ENCODE data around the gene GALNT1.
"Not testable (repeated sequence)": the region's sequence is repeated elsewhere in the genome, so short reads cannot be mapped to it uniquely, and the experiment has no call there.

GALNT1 gene

GRCh38 chr18:35581546-35581897 lies at the start of gene GALNT1:
TSS of gene GALNT1 (plus strand) at chr18:35581740. CDS start at chr18:35654663, 72,923 bp downstream.
- no peak for DNase-seq

GRCh38 chr18:35533916-35534405 lies 47.6 kb upstream of the GALNT1 start:
- no peak for DNase-seq

DNA sequence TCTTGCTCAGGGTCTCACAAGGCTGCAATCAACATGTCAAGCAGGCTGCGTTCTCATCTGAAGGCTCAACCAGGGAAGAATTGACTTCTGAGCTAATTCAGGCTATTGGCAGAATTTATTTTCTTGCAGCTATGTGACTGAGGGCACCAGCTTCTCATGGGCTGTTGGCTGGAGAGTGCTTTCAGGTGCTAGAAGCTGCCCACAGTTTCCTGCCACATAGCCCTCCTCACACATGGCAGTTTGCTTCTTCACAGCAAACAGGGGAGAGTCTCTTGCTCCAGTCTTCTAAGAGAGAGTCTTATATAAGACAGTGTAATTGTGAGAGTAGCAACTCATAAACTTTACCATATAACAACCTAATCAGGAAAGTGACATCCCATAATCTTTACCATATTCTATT lies 46.2 kb upstream of the GALNT1 start:
- no peak for DNase-seq

GRCh38 chr18:35542356-35542755 lies 39.2 kb upstream of the GALNT1 start:
- DNase-seq: no peak

GRCh38 chr18:35547008-35547605 lies 34.4 kb upstream of the GALNT1 start:
- no peak for DNase-seq

GRCh38 chr18:35549564-35549963 lies 32.0 kb upstream of the GALNT1 start:
- DNase-seq: no peak

- DNase-seq: no peak
Measured at GRCh38 chr18:35553300-35553699, 28.2 kb upstream of the GALNT1 start.

- DNase-seq: not testable (repeated sequence)
Measured at GRCh38 chr18:35555538-35555937, 26.0 kb upstream of the GALNT1 start.

- DNase-seq: no peak
Measured at GRCh38 chr18:35559867-35560266, 21.7 kb upstream of the GALNT1 start.

DNA sequence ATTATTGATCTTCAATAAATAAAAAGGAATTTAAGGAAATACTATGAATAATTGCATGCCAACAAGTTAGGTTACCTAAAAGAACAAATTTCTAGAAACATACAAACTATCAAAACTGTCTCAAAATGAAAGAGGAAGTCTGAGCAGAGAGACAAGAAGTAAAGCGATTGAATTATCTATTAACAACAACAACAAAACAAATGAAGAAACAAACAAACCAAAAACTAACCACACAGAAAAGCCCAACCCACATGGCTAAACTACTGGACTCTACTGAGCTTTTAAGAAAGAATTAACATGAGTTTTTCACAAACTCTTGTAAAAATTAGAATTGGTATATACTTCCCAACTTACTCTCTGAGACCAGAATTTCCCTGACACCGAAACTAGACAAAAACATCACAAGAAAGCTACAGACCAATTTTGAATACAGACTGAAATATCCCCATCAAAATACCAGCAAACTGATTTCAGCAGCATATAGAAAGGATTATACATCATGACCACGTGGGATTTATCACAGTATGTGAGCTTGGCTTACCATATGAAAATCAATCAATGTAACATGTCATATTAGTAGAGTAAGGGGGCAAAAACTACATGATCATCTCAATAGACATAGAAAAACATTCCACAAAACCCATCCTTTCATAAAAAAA lies 16.6 kb upstream of the GALNT1 start:
- no peak for DNase-seq

DNA sequence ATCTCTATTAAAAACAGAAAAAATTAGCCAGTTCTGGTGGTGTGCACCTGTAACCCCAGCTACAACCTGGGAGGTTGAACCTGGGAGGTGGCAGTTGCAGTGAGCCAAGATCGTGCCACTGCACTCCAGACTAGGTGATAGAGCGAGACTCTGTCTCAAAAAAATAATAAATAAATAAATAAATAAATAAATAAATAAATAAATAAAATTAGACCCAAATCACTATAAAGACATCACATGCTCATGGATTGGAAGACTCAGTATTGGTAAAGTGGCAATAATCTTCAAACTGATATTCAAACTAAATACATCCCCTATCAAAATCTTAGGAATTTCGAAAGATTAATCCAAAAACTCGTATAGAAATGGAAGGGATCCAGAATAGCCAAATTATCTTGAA lies 15.5 kb upstream of the GALNT1 start:
- DNase-seq: no peak

DNA sequence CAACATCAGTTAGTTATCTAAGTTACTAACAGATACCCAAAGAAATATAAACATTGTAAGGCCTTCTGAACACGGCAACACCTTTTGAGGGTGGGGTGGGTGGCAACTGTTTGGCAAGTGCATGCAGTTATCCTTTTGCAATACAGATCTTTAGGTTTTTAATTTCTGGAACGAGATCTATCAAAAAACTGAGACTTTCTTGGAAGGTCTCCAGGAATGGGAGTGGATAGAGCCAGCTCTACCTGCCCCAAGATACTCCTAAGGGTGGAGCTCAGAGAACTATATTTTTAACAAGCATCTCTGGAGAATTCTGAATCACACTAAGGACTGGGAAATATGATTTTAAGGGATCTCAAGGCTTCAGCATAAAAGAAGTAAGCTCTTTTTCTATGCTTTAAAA lies 11.4 kb upstream of the GALNT1 start:
- no peak for DNase-seq

- DNase-seq: no peak
Measured at GRCh38 chr18:35571138-35571537, 10.4 kb upstream of the GALNT1 start.

- DNase-seq: no peak
Measured at GRCh38 chr18:35572644-35573043, 8.9 kb upstream of the GALNT1 start.

- no peak for DNase-seq
Measured at GRCh38 chr18:35573531-35573930, 8.0 kb upstream of the GALNT1 start.

GRCh38 chr18:35576240-35576845 lies 5.2 kb upstream of the GALNT1 start:
- not testable (repeated sequence) for DNase-seq

- DNase-seq: no peak
Measured at GRCh38 chr18:35577045-35577848, 4.3 kb upstream of the GALNT1 start.

DNA sequence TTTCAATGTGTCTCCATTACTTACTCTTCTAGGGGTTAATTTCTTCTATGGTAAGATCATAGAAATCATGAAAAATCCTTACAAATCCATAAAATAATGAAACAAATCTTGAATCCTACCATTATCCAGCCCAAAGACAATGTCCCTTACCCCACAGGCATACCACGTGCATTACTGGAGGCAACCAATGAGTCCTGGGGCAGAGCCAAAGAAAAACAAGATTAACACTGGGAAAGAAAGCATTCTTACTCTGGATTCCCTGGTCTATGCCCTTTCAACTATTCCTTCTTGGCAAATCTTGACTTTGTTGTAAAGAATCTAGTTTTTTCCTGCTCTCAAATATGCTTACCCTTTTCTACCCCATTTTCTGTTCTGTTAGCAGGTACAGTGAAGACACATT lies 3.1 kb upstream of the GALNT1 start:
- DNase-seq: no peak

DNA sequence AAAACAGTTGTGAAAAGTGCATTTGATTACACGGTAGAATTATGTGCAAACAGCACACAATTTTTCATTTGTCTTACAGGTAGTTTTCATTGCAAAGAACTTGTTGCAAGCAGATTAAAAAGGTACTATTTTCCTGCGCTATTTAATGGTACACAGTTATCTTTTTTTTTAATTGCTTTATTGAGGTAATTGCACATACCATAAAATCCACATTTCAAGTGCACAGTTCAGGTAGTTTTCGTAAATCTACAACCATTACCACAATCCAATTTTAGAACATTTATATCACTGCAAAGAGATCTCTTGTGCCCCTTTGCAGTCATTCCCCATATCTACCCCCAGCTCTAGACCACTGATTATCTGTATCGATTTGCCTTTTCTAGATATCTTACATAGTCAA lies 2.6 kb upstream of the GALNT1 start:
- DNase-seq: no peak

- peak; percentile 79 for DNase-seq
Measured at GRCh38 chr18:35580701-35581539, 620 bp upstream of the GALNT1 start.

DNA sequence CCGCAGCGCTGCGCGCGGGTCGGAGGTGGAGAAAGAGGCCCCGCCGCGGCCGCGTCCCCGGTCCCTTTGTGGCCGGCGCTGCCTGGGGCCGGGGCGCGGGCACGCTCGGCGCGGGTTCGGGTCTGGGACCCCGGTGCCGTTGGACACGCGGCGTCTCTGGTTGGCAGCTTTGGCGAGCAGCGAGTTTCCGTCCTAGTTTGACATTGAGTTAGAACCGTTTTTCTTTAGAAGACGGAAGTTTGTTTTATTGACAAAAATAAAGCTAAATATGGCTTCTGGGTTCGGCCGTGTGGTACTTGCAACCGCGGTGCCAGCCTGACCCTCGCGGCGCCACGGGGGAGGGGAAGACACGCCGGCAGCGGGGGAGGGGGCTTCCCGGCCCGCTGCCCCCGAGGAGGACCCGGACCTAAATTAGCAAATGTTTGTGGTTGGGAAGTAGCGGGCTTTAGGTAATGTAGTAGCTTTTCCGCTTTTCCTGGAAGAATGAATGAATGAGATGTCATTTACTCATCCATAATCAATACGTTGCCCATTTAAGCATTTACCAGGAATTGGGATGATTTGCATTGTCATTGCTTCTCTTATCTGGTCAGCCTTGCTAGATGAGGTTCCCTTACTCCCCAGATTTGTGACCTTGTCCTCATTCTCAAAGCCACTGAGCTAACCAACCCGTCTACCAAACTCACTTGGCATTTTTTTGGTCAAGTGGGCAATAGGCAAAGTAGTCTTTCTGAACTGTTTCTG lies 530 bp downstream of the GALNT1 start:
- peak; percentile 41 for DNase-seq
